Measurements from ENCODE around the gene CBL.

Gene CBL

DNA sequence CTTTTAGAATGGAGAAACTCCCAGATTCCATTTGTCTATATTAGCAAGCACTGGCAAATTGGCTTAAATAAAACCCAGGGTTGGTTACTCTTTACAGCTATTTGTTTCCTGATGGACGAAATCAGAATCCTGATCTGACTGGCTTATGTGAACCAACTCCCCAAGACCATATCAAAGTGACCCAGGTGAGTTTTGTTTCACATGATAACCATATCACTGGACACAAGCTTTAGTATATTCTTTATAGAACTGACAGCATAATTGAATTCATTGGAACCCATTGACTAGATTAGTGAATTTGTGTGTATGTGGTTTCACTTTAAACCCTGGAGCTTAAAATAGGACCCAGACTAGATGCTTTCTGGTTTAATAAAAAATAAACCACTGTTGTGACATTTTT lies 71.5 kb downstream of the CBL start:
- DNase-seq = no peak

DNA sequence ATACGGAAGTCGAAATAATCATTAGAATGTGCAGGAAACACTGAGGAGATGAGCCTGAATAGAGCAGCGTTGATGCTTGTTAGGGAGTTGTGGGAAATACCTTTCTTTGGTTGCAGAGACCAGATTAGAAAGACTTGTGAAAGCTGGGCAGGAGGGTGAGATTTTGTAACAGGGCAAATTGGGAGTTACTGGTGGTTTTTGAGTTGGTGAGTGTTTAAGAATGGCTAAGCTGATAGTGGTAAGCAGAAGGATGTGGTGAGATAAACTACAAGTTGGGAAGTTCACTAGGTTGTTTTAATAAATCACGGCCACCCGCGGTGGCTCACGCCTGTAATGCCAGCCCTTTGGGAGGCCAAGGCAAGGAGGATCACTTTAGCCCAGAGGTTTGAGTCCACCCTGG lies 76.4 kb downstream of the CBL start:
- DNase-seq = no peak

DNA sequence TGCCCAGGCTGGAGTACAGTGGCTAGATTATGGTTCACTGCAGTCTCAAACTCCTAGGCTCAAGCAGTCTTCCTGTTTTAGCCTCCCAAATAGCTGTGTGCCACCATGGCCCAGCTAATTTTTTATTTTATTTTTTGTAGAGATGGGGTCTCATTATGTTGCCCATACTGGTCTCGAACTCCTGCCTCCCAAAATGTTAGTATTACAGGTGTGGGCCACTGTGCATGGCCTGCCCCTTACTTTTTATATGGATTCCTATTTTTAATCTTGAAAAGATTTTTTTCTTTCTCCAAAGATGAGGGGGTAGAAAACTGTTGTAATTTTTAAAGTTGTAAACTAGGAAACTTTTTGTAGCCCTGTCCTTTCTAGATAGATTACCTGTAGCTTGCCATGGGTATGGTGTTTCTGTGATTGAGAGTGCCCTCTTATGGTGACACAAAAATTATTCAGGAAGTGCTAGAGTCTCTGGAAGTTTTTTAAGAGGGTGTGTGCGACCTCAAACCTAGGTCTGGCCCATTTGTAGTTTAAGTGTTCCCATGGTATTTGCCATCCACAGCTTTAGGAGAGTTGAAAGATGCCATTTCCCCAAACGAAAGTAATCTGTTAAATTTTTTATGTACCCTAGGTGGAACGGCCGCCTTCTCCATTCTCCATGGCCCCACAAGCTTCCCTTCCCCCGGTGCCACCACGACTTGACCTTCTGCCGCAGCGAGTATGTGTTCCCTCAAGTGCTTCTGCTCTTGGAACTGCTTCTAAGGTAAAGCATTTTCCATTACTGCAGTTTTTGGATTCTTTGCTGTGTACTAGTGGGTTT lies 78.4 kb downstream of the CBL start:
- DNase-seq = no peak

DNA sequence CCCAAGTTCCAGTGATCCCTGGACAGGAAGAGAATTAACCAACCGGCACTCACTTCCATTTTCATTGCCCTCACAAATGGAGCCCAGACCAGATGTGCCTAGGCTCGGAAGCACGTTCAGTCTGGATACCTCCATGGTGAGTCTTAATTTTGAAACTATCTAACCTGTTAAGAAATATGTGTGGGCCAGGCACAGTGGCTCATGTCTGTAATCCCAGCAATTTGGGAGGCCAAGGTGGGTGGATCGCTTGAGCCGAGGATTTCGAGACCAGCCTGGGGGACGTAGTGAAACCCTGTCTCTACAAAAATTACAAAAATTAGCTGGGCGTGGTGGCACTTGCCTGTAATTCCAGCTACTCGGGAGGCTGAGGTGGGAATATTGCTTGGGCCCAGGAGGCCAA lies 79.3 kb downstream of the CBL start:
- DNase-seq = no peak

DNA sequence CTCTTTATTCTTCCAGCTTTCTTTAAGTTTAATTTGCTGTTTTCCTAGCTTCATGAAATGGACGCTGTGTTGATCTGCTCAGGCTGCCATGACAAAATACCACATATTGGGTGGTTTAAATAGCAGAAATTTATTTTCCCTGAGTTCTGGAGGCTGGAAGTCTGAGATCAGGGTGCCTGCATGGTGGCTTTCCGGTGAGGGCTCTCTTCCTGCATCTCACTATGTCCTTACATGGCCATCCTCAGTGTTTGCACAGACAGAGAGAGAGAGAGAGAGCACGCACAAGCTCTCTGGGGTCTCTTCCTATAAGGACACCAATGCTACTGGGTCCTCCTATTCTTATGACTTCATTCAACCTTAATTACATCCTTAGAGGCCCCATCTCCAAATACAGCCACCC lies 82.1 kb downstream of the CBL start:
- no peak for DNase-seq

DNA sequence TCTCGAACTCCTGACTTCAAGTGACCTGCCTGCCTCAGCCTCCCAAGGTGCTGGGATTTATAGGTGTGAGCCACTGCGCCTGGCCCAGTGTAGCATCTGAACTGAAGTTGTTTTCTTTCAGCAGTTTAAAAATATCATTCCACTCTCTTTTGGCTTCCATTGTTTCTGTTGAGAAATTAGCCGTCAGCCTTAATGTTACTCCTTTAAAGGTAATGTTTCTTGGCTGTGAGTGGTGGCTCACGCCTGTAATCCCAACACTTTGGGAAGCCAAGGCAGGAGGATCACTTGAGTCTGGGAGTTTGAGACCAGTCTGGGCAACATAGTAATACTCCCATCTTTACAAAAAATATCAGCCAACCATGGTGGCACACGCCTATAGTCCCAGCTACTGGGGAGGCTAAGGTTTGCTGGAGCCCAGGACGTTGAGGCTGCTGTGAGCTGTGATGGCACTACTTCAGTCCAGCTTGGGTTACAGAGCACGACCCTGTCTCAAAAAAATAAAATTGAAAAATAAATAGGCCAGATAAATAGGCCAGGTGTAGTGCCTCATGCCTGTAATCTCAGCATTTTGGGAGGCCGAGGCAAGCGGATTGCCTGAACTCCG lies 84.9 kb downstream of the CBL start:
- DNase-seq = no peak

DNA sequence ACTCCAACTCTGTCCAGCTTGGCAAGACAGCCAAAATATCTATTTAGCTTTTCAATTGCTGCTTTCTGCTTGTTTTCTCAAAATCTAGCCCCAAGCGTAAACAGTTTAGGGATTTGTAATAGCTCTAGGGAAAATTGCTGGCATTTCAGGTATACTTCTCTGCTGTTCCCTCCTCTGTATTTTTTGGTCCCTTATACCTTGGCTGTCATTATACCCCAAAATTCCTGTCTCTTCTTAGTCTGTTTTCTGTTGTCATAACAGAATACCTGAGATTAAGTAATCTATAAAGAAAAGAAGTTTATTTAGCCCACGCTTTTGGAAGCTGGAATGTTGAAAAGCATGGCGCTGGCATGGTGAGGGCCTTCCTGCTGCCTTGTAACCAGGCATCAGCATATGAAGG lies 87.3 kb downstream of the CBL start:
- no peak for DNase-seq

DNA sequence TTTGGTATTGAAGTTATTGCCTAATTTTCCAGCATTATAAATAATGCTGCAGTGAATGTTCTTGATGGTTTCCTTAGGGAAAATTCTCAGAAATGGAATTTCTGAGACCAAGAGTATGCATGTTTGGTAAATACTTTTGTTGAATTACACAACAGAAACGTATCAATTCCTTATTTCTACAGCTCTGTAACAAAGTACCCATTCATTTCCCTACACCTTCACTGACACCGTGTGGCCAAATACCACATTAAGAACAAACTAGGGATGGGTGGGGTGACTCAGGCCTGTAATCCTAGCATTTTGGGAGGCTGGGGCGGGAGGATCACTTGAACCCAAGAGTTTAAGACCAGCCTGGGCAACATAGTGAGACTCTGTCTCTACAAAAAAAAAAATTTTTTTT lies 89.0 kb downstream of the CBL start:
- DNase-seq = no peak

DNA sequence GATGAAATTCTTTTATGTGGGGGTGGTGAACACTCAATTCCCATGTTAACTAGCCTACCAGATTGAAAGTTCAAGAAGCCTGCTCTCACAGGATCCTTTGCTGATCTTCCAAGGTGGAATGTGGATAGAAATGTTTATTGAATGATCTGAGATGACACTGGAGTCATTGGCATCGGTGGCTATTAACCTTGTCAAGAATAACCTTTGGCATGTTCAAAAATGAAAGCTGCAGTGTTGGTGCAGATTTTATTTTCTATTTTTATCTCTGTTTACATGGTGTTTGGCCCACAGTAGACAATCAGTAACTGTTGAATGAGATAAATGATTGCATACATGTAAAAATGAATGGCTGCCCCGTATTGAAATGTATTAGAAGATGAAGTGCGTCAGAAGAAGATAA lies 91.8 kb downstream of the CBL start:
- no peak for DNase-seq

DNA sequence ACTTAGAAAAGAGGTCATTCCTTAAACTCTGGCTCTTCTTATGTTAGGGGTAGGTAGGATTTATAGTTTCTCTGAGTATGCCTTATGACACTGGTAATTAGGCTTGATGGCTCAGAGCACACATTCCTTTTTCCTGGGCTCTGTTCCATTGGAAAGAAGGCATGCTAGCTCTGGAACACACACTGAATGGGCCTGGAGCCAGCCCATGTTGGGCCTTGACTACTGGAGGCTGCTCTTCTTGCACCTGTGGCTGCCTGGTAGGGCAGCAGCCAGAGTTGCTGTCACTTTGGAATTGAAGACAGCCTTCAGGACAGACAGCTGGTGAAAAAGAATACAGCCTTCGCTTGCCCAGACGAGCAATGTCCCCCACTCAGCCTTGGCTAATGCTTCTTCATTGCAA lies 92.6 kb downstream of the CBL start:
- DNase-seq = no peak

DNA sequence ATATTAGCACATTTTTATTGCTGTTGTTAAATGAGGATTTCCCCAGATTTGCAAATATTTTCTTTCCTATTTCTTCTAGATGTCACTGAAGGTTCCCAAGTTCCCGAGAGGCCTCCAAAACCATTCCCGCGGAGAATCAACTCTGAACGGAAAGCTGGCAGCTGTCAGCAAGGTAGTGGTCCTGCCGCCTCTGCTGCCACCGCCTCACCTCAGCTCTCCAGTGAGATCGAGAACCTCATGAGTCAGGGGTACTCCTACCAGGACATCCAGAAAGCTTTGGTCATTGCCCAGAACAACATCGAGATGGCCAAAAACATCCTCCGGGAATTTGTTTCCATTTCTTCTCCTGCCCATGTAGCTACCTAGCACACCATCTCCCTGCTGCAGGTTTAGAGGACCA lies 93.3 kb downstream of the CBL start:
- no peak for DNase-seq

DNA sequence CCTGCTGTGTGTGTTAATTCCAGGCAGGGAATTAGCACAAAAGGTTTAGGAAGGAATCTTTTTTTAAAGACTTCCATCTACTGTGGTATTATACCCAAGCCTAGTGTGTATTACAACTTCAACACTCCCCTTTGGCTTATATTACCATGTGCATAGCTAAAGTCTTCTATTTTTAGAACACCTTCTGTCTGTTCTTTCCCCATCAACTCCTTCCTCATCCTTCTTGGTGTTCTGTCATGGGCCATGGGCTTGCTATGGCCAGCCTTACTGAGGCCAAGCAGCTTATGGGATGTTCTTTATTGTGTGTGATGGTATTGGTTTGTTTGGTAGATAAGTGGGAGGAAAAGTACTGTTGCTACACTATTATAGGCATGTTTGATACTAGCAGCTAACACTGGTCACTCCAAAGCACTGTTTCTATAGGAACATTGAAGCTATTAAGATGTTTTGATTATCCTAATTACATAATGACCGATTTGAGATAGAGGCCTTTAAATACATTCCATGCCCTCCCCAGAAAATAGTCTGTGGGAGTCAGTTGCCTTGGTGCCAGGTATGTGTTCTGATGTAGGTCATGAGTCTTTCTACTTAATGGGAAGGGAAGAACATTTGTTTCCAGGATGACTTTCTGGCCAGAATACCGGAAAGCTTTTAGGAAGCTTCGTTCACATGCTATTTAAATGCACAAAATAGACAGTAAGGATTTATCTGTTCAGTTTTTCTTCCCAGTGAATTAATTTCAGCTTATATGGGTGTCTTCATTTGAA lies 94.2 kb downstream of the CBL start:
- no peak for DNase-seq

DNA sequence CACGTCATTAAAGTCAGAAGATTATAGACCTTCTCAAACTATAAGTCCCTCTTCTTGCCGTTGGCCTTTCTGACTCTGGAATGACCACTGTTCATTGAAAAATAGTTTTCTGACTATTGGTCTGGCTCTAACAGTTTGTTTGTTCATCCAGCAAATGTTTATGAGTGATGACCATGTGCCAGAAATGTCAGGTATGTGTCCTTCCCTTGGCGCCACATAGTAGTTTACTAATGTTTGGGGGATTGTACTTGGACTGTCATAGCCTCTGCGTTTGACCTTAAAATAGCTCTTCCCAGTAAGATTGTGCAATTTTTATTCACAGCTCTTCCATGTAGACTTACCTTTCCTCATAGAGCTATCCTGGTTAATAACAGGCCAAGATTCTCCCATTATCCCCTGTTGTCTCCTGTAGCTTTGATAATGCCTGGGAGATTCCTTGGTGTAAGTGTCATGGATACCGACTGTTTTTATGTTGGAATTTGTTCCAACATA lies 97.1 kb downstream of the CBL start:
- DNase-seq = no peak

DNA sequence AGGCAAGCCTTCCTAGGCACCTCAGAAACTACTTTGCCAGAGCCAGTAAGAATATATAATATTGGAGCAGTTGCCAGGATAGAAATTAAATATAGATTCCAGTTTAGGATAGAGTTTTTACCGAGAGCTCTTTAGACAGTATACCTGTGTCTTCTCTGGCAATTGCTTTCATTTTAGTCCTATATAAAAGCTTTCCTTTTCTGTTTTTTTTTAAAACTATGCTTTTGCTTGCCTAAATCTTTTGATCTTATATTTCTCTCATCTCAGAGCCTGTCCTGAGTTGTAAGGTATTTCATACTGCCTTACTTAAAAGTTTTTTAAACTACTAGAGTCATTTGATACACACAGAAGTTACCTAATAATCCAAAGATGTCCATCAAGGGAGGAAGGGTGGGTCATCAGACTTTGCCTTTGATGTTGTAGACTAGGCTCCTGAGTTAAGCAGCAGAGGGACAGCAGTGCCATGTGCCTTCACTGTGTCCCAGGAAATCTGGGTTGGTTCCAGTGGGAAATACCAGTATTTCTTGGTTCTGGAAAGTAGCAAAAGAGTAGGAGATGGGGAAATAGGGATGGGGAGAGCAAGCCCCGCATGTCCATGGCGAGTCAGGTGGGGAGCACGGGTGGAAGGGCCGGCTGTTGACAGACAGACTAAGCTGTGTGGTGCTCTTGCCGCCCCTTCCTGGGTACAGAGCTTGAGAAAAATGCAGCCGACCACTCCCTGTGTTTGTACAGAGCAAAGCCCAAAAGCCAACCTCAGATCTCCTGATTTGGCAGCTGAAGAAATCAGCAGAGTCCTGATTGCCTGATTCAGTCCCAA lies 99.6 kb downstream of the CBL start:
- no peak for DNase-seq

DNA sequence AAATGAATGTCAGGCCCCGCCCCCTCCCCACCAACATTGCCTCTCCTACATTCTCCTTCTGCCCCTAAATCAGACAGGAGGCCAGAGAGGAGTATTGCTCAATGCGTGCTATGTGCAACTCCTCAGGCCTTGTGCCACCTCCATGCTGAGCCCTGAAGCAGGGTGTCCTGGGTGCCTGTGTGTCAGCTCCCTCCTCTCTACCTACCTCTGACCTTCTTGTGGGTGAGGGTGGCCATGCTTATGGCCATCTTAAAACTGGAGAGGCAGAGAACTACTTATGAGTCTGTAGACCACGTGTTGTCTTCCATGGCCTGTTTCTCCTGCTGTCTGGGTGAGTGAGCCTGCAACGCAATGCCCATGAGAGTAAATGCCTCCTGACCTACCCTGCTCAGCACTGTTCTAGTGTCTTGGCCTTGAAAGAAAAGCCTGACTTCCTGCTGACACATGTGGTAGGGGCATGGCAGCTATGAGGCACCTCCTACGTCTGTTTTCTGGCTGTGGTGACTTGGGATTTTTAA lies 100.3 kb downstream of the CBL start:
- no peak for DNase-seq

DNA sequence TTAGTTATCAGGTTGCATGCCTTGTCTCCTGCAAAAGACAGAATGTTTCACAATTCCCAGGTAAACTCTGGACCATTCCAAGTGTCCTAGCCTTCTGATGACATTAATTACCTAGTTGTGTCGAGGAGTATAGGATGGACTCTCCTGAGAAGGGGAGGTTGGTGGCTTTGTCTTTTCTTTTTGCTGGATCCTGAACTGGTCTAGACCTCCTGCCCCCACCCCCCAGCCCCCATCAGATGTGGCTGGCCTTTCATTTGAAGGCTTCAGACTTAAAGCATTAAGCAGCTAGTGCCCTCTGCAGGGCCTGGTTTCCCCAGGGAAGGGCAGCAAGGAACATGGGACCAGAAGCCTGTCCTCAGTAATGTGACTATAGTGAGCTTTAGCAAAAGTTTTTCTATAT lies 101.1 kb downstream of the CBL start:
- no peak for DNase-seq

DNA sequence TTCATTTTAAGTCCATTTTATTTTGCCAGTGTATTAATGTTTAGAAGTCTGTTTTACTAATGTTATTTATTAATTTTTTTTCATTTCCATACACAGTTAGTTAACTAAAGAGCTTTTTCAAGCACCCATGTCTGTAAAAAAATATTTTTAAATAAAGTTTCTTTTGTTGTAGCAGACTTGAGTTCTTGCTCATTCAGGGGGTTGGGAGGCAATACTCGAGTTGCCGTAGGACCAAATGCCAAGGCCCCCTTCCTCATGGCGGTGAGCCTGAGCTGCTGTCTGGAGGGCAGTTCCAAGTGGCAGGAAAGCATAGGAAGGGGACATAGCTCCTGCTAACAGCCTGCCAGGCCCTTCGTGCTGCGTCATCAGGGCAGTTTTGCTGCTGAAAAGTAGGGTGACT lies 101.8 kb downstream of the CBL start:
- no peak for DNase-seq

DNA sequence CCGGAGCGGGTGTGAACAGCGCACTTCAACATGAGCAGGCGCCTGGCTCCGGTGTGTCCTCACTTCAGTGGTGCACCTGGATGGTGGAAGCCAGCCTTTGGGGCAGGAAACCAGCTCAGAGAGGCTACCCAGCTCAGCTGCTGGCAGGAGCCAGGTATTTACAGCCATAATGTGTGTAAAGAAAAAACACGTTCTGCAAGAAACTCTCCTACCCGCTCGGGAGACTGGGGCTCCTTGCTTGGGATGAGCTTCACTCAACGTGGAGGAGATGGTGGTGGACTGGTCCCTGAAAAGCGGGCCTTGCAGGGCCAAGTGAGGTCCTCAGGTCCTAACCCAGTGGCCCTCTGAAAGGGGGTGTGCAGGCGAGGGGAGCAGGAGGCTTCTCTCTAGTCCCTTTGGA lies 103.3 kb downstream of the CBL start:
- DNase-seq = no peak

DNA sequence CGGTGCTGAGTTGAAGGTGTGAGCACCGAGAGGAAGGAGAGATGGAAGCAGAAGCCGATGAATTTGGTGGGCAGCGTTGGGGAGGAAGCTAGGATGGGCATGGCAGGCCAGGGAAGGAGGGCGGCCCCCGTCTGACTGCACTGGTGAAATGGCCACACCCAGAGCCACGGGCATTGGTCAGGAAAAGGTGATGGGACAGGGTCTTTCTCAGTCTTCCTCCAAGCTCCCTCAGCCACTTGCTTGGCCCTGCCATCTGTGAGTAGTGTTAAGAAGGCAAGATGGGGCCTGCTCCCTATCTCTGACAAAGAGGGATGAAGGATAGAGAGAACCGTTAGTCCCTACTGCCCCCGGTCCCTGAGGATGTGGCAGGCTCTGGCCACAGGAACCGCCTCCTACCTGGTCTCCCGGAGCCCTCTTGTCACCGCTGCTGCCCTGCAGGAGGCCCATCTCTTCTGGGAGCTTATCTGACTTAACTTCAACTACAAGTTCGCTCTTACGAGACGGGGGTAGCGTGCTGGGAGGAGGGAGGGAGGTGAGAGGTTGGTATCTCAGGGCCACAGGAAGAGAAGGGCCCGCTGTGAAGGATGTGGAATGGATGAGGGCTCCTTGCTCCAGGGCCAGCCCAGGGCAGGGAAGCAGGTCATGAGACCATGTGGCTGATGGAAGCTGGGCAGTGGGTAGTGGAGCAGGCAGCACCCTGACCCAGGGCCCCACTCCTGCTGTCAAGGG lies 104.0 kb downstream of the CBL start:
- no peak for DNase-seq

DNA sequence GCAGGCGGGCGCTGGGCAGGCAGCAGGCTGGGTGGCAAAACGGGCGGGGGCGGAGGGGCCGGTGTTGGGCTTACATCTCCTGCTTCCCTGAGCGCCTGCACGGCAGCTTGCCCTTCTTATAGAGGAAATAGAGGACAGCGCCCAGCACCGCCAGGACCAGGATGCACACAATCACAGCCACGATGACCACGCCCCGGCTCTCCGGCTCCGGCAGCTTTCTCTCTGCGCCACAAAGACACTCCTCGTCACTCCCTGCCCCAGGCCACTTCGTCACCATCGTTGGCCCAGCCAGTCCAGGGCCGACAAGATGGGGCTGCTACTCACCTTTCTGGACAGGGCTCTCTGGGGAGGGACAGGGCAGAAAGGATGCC lies 104.5 kb downstream of the CBL start:
- no peak for DNase-seq

DNA sequence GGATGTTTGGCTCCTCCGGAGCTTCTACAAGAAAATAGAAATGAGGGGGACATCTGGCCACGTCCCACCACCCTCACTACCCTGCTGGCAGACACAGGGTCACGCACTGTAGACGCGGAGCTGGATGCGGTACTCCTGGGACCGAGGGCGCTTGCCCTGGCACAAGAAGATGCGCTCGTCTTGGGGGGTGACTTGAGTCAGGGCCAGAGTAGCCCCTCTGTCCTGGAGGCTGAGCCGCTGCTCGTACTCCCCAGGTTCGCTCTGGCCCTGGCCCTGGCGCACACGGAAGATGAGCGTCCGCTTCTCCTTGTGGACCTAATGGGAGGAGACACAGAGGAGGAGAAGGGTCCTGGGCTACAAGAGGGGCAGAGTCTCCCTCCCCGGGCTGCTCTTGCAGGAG lies 108.6 kb downstream of the CBL start:
- DNase-seq = no peak

Measured in activated CD4-positive, CD25-positive, alpha-beta regulatory T cell (primary cell).